Measurements from ENCODE around the gene ZNF74. TPM values are rescaled to one million over a fixed set of nuclear protein-coding genes. Genes with fewer than 3 reads are reported as not detected.
"Not testable (repeated sequence)": the region's sequence is repeated elsewhere in the genome, so short reads cannot be mapped to it uniquely, and the experiment has no call there.

ZNF74 gene
- total RNA-seq, 4 donors from 2014 or later: 3.2 to 8.8 (median 5.9) TPM

GRCh38 chr22:20442485-20443284 is 48.7 kb downstream of the ZNF74 start:
- no peak for ATAC-seq (ENCODE audit: low FRiP score)
- TF ChIP-seq CTCF (IDR thresholded peaks at IDR 0.05): no peak
- no peak for DNase-seq (ENCODE audit: low spot score)

GRCh38 chr22:20444325-20444724 is 50.4 kb downstream of the ZNF74 start:
- DNase-seq (ENCODE audit: low spot score): no peak
- ATAC-seq (ENCODE audit: low FRiP score): no peak
- no peak for TF ChIP-seq CTCF (IDR thresholded peaks at IDR 0.05)

DNA sequence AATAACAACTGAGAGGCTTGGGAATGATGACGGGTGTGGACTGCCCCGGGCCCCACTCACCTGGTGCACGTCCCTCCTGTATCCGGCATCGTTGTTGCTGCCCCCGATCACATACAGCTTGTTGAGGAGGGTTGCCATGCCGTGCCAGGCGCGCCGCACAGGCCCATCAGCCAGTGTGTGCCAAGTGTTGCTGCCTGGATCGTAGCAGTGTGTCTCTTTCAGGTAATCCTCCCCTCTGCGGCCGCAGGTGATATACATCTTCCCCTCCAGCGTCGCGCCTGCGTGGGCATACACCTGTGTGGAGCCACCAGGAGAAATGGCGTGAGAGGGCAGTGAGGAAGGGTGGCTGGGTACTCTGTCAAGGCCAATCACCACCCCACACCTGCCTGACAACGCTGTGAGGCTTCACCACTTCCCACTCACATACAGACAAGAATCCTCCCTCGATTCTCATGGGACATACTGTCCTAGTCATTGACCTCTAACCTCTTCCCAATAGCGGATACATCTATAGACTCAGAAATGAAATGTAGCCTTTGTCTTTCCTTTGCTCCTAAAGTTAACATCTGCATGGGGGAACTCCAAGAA is 52.5 kb downstream of the ZNF74 start:
- DNase-seq (ENCODE audit: low spot score): no peak
- TF ChIP-seq CTCF (IDR thresholded peaks at IDR 0.05): no peak
- no peak for ATAC-seq (ENCODE audit: low FRiP score)

DNA sequence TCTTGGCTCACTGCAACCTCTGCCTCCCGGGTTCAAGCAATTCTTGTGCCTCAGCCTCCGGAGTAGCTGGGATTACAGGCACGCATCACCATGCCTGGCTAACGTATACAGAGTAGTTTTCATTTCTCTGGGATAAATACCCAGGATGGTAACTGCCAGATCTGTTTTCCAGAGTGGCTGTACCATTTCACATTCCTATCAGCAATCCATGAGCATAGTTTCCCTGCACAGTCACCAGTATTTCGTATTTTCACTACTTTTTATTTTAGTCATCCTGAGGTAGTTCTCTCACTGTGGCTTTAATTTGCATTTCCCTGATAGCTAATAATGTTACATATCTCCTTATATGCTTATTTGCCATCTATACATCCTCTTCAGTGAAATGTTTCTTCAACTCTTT is 54.7 kb downstream of the ZNF74 start:
- no peak for TF ChIP-seq CTCF (IDR thresholded peaks at IDR 0.05)
- ATAC-seq (ENCODE audit: low FRiP score): no peak
- no peak for DNase-seq (ENCODE audit: low spot score)

GRCh38 chr22:20449819-20450550 is 56.0 kb downstream of the ZNF74 start:
- DNase-seq (ENCODE audit: low spot score) (no peak), ATAC-seq (ENCODE audit: low FRiP score) (no peak)
- TF ChIP-seq CTCF (IDR thresholded peaks at IDR 0.05): no peak

DNA sequence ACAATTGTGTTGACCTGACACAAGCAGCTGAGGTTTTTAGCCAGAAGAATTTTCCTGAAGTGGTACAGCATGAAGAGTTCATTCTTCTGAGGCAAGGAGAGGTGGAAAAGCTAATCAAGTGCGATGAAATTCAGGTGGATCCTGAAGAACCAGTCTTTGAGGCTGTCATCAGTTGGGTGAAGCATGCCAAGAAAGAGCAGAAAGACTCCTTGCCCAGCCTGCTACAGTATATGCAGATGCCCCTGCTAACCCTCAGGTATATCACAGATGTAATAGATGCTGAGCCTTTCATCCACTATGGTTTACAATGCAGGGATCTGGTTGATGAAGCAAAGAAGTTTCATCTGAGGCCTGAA is 56.6 kb downstream of the ZNF74 start:
- TF ChIP-seq CTCF (IDR thresholded peaks at IDR 0.05): no peak
- DNase-seq (ENCODE audit: low spot score): no peak
- ATAC-seq (ENCODE audit: low FRiP score): no peak

DNA sequence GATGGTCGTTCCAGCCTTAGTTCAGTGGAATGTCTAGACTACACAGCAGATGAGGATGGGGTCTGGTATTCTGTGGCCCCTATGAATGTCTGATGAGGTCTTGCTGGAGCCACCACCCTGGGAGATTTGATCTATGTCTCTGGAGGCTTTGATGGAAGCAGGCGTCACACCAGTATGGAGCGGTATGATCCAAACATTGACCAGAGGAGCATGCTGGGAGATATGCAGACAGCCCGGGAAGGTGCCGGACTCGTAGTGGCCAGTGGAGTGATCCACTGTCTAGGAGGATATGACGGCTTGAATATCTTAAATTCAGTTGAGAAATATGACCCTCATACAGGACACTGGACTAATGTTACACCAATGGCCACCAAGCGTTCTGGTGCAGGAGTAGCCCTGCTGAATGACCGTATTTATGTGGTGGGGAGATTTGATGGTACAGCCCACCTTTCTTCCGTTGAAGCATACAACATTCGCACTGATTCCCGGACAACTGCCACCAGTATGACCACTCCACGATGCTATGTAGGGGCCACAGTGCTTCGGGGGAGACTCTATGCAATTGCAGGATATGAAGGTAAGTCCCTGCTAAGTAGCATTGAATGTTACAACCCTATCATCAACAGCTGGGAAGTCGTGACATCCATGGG is 57.3 kb downstream of the ZNF74 start:
- not testable (repeated sequence) for ATAC-seq (ENCODE audit: low FRiP score); DNase-seq (ENCODE audit: low spot score)

Measured in omental fat pad (tissue), 4 donors.